Activated naive CD8-positive, alpha-beta T cell treated with anti-CD3 and anti-CD28 coated beads, Interleukin-2, amount 50 U/mL, for 16 hours (primary cell): ENCODE measurements around the gene MRPL41.
"Not testable (repeated sequence)": the region's sequence is repeated elsewhere in the genome, so short reads cannot be mapped to it uniquely, and the experiment has no call there.

Experiments used
- DNase-seq: peaks from one replicate; pipeline ENCODE4 v3.0.0-alpha.2; 2020; ENCODE audit warnings: low read depth, low spot score

The MRPL41 gene

GRCh38 chr9:137552022-137552768 is 516 bp downstream of the MRPL41 start:
- DNase-seq = no peak

- DNase-seq = not testable (repeated sequence)
Measured at GRCh38 chr9:137553654-137554053, 2.0 kb downstream of the MRPL41 start.

GRCh38 chr9:137554349-137554748 is 2.7 kb downstream of the MRPL41 start:
- no peak for DNase-seq

GRCh38 chr9:137555179-137555578 is 3.5 kb downstream of the MRPL41 start:
- no peak for DNase-seq

- DNase-seq = no peak
Measured at GRCh38 chr9:137556069-137556838, 4.6 kb downstream of the MRPL41 start.

- DNase-seq = no peak
Measured at GRCh38 chr9:137558127-137558526, 6.4 kb downstream of the MRPL41 start.

- no peak for DNase-seq
Measured at GRCh38 chr9:137564134-137564533, 12.5 kb downstream of the MRPL41 start.

GRCh38 chr9:137564817-137565411 is 13.2 kb downstream of the MRPL41 start:
- no peak for DNase-seq

GRCh38 chr9:137568445-137568844 is 16.8 kb downstream of the MRPL41 start:
- not testable (repeated sequence) for DNase-seq

GRCh38 chr9:137569609-137570203 is 18.0 kb downstream of the MRPL41 start:
- no peak for DNase-seq

- no peak for DNase-seq
Measured at GRCh38 chr9:137570566-137570965, 18.9 kb downstream of the MRPL41 start.

- DNase-seq = no peak
Measured at GRCh38 chr9:137574192-137574591, 22.5 kb downstream of the MRPL41 start.

- no peak for DNase-seq
Measured at GRCh38 chr9:137575364-137575715, 23.7 kb downstream of the MRPL41 start.

GRCh38 chr9:137575716-137576411 is 24.2 kb downstream of the MRPL41 start:
- DNase-seq = no peak

- peak; percentile 93 for DNase-seq
Measured at GRCh38 chr9:137578518-137579258, 27.0 kb downstream of the MRPL41 start, which contains the start of gene DPH7. Gene DPH7 (minus strand): TSS chr9:137578925. CDS start chr9:137578777, 148 bp downstream.

- DNase-seq = no peak
Measured at GRCh38 chr9:137579259-137579604, 27.6 kb downstream of the MRPL41 start.

- no peak for DNase-seq
Measured at GRCh38 chr9:137580209-137580953, 28.7 kb downstream of the MRPL41 start.

GRCh38 chr9:137580954-137581322 is 29.3 kb downstream of the MRPL41 start:
- DNase-seq = no peak

GRCh38 chr9:137581361-137582285 is 29.9 kb downstream of the MRPL41 start:
- DNase-seq = no peak
